Measurements from ENCODE around the gene SMIM29.

The SMIM29 gene

DNA sequence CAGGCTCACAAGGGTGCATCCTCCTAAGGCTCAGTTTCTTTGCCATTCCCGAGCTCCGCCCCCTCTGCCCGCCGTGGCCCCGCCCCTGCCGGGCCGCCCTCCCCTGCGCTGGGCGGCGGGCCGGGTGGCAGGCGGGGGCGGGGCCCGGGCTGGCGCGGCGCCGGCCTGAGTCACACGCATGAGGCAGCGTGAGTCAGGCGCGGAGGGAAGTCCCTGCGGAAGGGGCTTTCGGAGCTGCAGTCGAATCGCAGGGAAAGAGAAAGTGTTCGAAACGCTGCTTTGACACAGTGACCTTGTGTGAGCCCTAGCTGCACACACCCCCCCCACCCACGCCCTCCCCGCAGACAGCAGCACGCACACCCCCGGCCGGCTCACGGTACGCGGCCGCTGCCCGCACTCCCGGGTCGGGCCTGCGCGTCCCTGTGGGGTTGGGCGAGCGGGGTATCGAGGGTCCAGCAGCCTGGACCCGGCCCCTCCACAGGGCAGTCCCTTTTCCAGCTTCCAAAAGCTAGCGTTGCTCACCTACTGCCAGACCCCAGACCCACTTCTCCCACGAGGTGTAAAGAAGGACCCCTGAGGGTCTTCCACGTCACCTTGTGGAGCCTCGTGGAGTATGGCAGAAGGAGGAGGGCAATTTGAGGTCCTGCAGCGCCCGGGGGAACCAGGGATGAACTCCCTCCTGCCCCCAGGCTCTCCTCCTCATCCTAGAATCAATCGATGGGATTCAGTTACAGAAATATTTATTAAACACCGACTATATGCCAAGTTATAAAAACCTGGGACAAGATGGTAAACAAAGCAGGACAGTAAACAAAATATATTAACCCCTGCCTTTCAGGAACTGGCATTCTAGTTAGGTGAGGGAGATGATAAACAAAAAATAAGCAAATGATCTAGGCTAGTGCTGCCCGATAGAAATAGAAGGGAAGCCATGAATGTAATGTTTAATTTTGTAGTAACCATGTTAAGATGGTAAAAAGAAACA lies 24.6 kb downstream of the SMIM29 start:
- DNase-seq, result peak; percentile 90 to 97 (median 92)

DNA sequence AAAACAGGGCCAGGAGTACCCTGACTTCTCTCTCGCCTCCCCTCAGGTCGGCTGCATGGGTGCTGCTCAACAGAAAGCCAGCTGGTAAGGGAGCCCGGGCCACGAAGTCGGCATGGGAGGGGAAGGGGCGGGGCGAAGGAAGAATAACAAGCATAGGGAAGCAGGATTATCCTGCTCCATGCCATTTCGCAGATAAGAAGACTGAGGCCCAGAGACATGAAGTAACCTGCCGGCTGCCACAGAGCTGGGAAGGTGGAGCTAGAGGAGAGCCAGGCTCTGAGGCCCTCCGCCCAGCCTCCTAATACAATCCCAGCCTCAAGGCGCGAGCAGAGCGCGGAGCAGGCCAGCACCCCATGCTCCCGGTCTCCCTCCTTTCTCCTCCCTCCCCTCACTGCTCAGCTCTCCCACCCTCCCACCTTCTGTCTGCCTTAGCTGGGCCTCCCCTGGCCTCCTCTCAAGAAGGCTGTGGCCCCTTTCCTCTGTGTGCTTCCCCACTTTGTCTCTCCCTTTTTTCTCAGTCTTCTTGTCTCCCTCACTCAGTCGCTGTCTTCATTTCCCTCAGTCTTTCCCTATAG lies 25.3 kb downstream of the SMIM29 start:
- DNase-seq, result no peak

GRCh38 chr6:34218691-34219090 lies 30.1 kb downstream of the SMIM29 start:
- DNase-seq, result no peak

- no peak for DNase-seq
Measured at GRCh38 chr6:34213772-34214171, 35.0 kb downstream of the SMIM29 start.

DNA sequence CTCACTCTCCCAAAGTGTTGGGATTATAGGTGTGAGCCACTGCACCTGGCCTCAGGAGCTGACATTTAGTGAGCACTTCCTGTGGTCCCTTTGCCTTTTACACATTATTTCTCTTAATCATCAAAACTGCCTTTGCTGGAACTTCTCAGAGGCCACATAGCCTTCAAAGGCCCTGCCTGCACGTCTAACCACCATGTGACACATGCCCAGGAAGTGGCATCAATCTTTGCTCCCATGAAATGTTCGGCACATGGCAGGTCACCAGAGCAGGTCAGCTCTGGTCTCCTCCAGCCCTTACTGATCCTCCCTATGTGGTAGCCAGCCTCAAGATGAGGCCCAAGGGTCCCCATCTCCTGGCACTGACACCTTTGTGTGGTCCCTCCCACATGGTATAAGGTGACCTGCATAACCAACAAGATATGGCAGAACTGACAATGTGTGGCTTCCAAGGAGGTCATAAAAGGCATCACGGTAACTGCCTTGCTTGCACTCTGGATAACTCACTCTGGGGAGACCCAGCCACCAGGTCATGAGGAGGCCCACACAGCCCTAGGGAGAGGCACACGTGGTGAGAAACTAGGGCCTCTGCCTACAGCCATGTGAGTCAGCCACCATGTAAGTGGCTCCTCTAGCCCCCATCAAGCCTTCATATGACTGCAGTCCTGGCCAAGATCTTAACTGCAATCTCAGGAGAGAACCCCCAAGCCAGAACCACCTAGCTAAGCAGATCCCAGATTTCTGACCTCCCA lies 40.9 kb downstream of the SMIM29 start:
- DNase-seq, result peak in 1 of 5 experiments; percentile 7

DNA sequence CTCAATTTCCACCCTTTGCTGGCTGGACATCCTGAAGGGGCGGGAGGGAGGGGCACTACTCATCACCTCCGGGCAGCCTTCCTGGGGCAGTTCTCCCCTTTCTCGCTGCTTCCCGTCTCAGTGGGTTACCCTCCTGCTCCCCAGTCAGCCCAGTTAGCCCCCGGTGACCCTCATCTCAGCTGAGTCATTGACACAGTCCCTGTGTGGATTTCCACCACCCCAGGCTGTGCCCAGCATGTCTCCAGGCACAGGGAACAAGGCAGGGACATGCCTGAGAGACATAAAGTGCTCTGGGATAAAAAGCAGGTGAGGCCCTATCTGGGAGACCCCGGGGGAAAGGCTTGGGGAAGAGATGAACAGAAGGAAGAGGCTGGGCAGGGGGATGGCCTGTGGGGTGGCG lies 42.1 kb downstream of the SMIM29 start:
- DNase-seq, result no peak

DNA sequence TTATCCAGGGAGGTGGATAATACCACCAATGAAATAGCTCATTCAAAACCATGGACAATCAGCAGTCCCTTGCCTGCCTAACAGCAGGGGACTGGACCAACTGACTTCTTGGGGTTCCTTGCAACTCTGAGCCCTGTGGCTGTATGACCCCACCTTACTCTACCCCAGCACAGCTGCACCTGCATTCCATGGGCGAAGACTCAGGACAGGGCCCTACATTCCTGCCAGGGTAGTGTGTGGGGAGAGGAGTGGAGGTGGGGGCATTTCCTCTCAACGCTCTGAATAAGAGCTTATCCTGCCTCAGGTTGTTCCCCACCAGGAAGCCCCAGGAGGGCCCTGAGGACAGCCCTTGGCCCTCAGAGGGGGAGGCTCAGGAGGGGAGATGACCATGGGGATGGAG lies 42.9 kb downstream of the SMIM29 start:
- no peak for DNase-seq

- DNase-seq, result no peak
Measured at GRCh38 chr6:34205466-34205865, 43.3 kb downstream of the SMIM29 start.

- no peak for DNase-seq
Measured at GRCh38 chr6:34204693-34205092, 44.1 kb downstream of the SMIM29 start.

GRCh38 chr6:34202329-34203201 lies 46.2 kb downstream of the SMIM29 start:
- DNase-seq, result no peak

- DNase-seq, result no peak
Measured at GRCh38 chr6:34201455-34202107, 47.2 kb downstream of the SMIM29 start.

- DNase-seq, result no peak
Measured at GRCh38 chr6:34200340-34200971, 48.4 kb downstream of the SMIM29 start.

DNA sequence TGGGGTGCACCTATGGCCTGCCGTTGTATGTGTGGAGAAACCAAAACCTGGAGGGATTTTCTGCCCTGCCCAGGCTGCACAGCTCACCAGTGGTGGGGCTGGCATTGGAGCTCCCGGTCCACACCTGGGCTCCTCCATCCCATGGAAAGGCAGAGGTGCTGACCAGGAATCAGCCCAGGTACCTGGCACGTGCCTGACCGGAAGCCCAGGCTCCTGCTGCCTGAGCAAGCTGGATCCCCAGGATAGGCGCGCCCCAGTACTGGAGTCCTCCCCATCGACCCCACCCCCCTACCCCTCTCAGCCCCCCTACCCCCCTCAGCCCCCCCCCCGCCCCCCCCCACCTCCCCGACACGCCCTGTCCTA lies 52.0 kb downstream of the SMIM29 start:
- no peak for DNase-seq
